ENCODE measurements around the gene WDFY3. TPM values are rescaled to one million over a fixed set of nuclear protein-coding genes. Genes with fewer than 3 reads are reported as not detected.
A peak's percentile ranks its signal among the peaks of the same experiment; 100 is the strongest.

WDFY3 gene, protein sequence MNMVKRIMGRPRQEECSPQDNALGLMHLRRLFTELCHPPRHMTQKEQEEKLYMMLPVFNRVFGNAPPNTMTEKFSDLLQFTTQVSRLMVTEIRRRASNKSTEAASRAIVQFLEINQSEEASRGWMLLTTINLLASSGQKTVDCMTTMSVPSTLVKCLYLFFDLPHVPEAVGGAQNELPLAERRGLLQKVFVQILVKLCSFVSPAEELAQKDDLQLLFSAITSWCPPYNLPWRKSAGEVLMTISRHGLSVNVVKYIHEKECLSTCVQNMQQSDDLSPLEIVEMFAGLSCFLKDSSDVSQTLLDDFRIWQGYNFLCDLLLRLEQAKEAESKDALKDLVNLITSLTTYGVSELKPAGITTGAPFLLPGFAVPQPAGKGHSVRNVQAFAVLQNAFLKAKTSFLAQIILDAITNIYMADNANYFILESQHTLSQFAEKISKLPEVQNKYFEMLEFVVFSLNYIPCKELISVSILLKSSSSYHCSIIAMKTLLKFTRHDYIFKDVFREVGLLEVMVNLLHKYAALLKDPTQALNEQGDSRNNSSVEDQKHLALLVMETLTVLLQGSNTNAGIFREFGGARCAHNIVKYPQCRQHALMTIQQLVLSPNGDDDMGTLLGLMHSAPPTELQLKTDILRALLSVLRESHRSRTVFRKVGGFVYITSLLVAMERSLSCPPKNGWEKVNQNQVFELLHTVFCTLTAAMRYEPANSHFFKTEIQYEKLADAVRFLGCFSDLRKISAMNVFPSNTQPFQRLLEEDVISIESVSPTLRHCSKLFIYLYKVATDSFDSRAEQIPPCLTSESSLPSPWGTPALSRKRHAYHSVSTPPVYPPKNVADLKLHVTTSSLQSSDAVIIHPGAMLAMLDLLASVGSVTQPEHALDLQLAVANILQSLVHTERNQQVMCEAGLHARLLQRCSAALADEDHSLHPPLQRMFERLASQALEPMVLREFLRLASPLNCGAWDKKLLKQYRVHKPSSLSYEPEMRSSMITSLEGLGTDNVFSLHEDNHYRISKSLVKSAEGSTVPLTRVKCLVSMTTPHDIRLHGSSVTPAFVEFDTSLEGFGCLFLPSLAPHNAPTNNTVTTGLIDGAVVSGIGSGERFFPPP (N-terminal part only)
- polyA plus RNA-seq (ENCODE audit: insufficient read length in 12 of 12), result 10 to 100 TPM in 11 of 12 donors, not detected in 1; 18.3 to 44.7 (median 24.5) TPM
- long read RNA-seq, donor 1, partial matches to known transcripts, result 0 of 2 reads
- long read RNA-seq, donor 1, other reads (novel, unspliced or antisense), result 0 of 2 reads
- long read RNA-seq, donor 2, partial matches to known transcripts, result 10 of 11 reads
- long read RNA-seq, donor 2, other reads (novel, unspliced or antisense), result 0 of 11 reads
- long read RNA-seq, donor 3, partial matches to known transcripts, result 0 of 1 reads
- long read RNA-seq, donor 3, other reads (novel, unspliced or antisense), result 0 of 1 reads
- long read RNA-seq, donor 4, result 0 reads
- long read RNA-seq, donor 5, result 0 reads
- long read RNA-seq, donor 6, partial matches to known transcripts, result 0 of 2 reads
- long read RNA-seq, donor 6, other reads (novel, unspliced or antisense), result 0 of 2 reads
- long read RNA-seq, donor 7, result 0 reads
- long read RNA-seq, donor 8, partial matches to known transcripts, result 14 of 14 reads
- long read RNA-seq, donor 8, other reads (novel, unspliced or antisense), result 0 of 14 reads
- long read RNA-seq, donor 9, result 0 reads
- long read RNA-seq, donor 10, result 0 reads
- long read RNA-seq, donor 11, partial matches to known transcripts, result 0 of 1 reads
- long read RNA-seq, donor 11, other reads (novel, unspliced or antisense), result 0 of 1 reads

DNA sequence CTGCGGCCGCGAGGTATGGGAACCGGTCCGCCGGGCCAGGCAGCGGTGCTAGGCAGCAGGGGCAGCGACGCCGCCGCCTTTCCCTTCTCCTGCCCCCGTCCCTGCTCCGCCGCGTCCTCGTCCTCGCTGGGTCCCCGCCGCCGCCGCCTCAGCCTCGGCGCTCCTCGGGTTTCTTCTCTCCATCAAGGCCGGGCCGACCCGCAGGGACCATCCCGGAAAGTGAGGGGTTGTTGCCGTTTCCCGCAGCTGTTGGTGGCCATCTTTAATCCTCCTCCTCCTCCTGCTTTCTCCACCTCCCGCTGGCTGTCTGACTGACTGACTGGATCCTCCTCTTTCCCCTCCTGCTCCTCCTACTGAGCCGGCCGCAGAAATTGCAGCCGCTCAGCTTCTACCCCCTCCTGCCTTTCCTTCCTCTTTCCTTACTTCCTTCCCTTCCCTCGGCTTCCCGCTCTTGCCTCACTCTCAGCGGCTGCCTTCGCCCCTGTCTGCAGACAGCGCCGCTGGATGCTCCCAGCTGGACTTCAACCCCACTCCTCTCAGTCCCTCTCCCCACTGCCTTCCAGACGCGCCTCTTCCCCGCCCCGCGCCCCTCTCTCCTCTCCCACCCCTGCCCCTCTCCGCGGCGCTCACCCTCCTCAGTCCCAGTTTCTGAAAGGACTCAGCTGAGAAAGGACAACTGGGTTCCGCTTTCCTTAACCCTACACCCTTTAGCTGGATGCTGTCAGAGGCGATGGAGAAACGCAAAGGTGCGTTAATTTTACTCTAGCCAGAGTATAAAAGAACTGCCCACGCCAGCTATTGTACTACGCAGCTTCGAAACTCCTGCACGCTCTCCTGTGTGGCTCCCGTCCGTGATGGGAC, at the start of gene WDFY3:
WDFY3 (minus strand) TSS at position 309 of the 861 bp plus-strand sequence. CDS start 106,099 bp downstream, outside the sequence.
- peak; percentile 92 for DNase-seq

DNA sequence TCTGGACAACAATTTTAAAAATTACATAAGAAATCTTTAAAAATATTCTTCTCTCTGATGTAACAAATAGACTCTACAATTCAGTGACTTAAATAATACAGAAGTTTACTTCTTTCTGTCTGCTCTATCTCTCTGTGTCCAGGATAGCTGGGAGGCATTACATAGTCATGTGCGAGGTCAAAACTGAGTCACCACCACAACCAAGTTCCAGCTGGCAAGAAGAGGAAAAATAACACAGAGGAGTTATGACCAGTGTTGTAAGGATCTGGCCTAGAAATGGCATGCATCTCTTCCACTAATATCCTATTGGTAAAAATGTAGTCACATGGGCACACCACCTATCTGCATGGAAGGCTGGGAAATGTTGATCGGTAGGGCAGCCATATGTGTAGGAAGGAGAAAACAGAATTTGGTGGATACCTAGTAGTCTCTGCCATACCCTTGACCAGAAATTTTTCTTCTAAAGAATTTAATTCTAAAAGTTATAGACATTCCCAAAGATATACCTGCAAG, 39.4 kb upstream of the WDFY3 start:
- no peak for DNase-seq

GRCh38 chr4:85000343-85000742, 33.9 kb upstream of the WDFY3 start:
- no peak for DNase-seq

GRCh38 chr4:84995386-84995785, 28.9 kb upstream of the WDFY3 start:
- no peak for DNase-seq

GRCh38 chr4:84994280-84994679, 27.8 kb upstream of the WDFY3 start:
- peak; percentile 86 for DNase-seq

GRCh38 chr4:84985952-84986351, 19.5 kb upstream of the WDFY3 start:
- DNase-seq, result no peak

- DNase-seq, result no peak
Measured at GRCh38 chr4:84977396-84977795, 10.9 kb upstream of the WDFY3 start.

DNA sequence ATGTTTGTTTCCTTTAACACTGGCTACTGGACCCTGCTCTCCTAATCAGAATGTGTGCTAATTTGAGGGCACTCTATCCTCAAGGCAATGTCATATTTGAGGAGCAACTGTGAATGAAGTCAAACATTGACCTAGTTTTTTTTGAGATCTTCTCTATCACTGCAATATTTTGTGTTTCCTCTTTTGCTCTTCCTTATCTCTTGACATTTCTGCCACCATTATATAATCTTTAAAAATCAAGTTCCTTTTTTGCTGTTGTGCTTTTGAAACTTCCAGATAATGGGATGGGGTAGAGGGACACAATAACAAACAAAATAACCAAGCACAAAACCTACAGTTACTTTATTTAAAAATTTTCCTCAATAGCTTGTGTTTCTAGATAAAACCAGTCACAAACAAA, 7.4 kb upstream of the WDFY3 start:
- no peak for DNase-seq

- DNase-seq, result peak; percentile 43
Measured at GRCh38 chr4:84971319-84971932, 4.9 kb upstream of the WDFY3 start.

- no peak for DNase-seq
Measured at GRCh38 chr4:84968925-84969324, 2.4 kb upstream of the WDFY3 start.

GRCh38 chr4:84967243-84967690, 777 bp upstream of the WDFY3 start:
- DNase-seq, result peak; percentile 61

- DNase-seq, result peak; percentile 30
Measured at GRCh38 chr4:84965553-84966381, 723 bp downstream of the WDFY3 start.

DNA sequence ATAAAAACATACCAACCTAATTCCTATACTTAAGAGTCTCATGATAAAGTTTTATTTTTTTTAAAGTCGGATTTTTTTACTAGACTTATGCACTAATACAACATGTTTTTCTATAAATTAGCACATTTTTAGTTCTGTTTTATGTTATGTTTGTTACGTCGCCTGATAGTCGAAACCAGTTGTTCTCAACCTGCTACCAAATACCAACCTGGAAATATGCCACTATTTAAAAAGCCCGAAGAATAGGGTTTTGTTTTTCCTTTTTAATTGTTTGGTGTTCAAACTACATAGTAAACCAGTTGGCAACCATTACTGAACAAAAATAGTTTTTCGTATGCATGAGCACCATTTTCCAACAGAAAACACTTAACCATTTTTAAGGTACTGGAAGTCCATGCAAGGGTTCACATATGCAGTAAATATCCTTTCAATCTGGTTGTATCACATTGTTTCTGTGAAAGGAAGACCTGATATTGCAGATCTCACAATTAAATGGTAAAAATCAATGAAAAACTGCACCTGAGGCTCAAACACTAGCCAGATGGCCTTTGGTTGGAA, 1.4 kb downstream of the WDFY3 start:
- DNase-seq, result no peak

DNA sequence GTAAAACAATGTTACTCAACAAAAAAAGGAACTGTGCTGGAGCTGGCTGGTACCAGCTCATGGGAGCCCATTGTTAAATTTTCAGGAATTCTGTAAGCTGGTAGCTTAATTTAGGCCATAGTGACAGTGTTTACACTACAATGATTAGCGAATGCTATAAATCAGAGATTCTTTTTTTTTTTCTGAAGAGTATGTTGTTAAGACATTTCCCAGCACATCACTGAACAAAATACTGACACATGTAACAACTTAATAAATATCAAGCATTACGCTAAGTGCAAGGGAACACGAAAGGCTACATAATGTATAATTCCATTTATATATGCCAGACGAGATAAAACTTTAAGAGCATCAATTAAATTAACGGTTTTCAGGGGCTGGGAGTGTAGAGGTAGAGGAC, 4.4 kb downstream of the WDFY3 start:
- DNase-seq, result no peak

- no peak for DNase-seq
Measured at GRCh38 chr4:84958434-84958833, 8.1 kb downstream of the WDFY3 start.

- no peak for DNase-seq
Measured at GRCh38 chr4:84957514-84958420, 8.7 kb downstream of the WDFY3 start.

- no peak for DNase-seq
Measured at GRCh38 chr4:84956014-84956413, 10.5 kb downstream of the WDFY3 start.
